Uterus (tissue), 4 donors: ENCODE results near the gene FYCO1. TPM values are rescaled to one million over a fixed set of nuclear protein-coding genes. Genes with fewer than 3 reads are reported as not detected.

Experiments used
- DNase-seq, 2 donors: peaks; one replicate each; pipeline ENCODE4 v3.0.0-alpha.2; 2019 to 2020
- H3K27ac ChIP-seq, 2 donors: fragments of 200-600 bp; sonication (generic); 1 replicate in 1 of 2; 2 replicates in 1 of 2; pipeline ENCODE4 v1.5.1; 2016 to 2018
- H3K27me3 ChIP-seq, 2 donors: fragments of 200-600 bp; sonication (generic); one replicate each; pipeline ENCODE4 v1.5.1; 2018 to 2019; ENCODE audit warnings: control low read depth in 1 of 2
- H3K36me3 ChIP-seq, 2 donors: fragments of 200-600 bp; sonication (generic); one replicate each; pipeline ENCODE4 v1.5.1; 2019; ENCODE audit warnings: control low read depth in 1 of 2
- H3K4me1 ChIP-seq, 2 donors: fragments of 200-600 bp; sonication (generic); one replicate each; pipeline ENCODE4 v1.5.1; 2018 to 2019; ENCODE audit warnings: control low read depth in 1 of 2
- H3K4me3 ChIP-seq, 2 donors: fragments of 200-600 bp; sonication (generic); 1 replicate in 1 of 2; 2 replicates in 1 of 2; pipeline ENCODE4 v1.5.1; 2018 to 2019; ENCODE audit warnings: mild to moderate bottlenecking in 1 of 2
- H3K9me3 ChIP-seq, 2 donors: fragments of 200-600 bp; sonication (generic); one replicate each; pipeline ENCODE4 v1.5.1; 2019; ENCODE audit warnings: control low read depth in 1 of 2
- CTCF ChIP-seq, 4 experiments: fragments of 200-600 bp in 2 of 4; fragments of 450-650 bp in 2 of 4; sonication (generic) in 2 of 4; IDR thresholded peaks; one replicate each; pipeline ENCODE4 v1.5.1; 2016 to 2019; ENCODE audit warnings: antibody characterized with exemption in 4 of 4, mild to moderate bottlenecking in 2 of 4, moderate library complexity in 1 of 4
- POLR2A ChIP-seq, 2 donors: fragments of 450-650 bp; IDR thresholded peaks; one replicate each; pipeline ENCODE4 v1.6.1; 2016; ENCODE audit warnings: antibody characterized with exemption in 2 of 2, mild to moderate bottlenecking in 1 of 2, moderate library complexity in 1 of 2
- intact Hi-C: fragments of 100-400 bp; cut with DNase I; formaldehyde crosslinking; loops from one replicate; pipeline ENCODE4 v1.15.1; 2023; ENCODE audit warnings: low total_unique reads
- total RNA-seq, 4 donors: library from RNA; depleted of rRNA in 3 of 4; stranded (reverse); fragments of >200 nt in 3 of 4; gene quantifications; one replicate each; pipeline versions ENCODE4 v1.1.0 to v1.2.4, GENCODE V29; 2014 to 2023
- donor health status: DM: yes; HTN: yes; CAD: no.

FYCO1 gene
- total RNA-seq, 4 donors from 2014 or later, result 16.5 to 74.4 (median 27.8) TPM

- Histone ChIP-seq H3K27me3 (no peaks in the 10 kb centered on the region), H3K4me3 (no peak overlapping the region), H3K27ac (peak overlapping the region; percentile 72 to 96), H3K9me3 (no peaks in the 10 kb centered on the region), H3K4me1 (peaks cover 43 to 48% of the 10 kb centered on the region in 2 donors), H3K36me3 (no peaks in the 10 kb centered on the region)
- DNase-seq, result peak in 1 of 2 donors; percentile 57
- intact Hi-C loops, result no loop called here
- no peak for TF ChIP-seq POLR2A (IDR thresholded peaks at IDR 0.05)
- no peak for TF ChIP-seq CTCF (IDR thresholded peaks at IDR 0.05)
Observed at GRCh38 chr3:45984331-45985312, 11.0 kb downstream of the FYCO1 start.

- Histone ChIP-seq H3K4me3 (no peak overlapping the region), H3K27ac (peak overlapping the region; percentile 72 to 96), H3K4me1 (peaks cover 36 to 40% of the 10 kb centered on the region in 2 donors), H3K36me3 (no peaks in the 10 kb centered on the region), H3K9me3 (no peaks in the 10 kb centered on the region), H3K27me3 (no peaks in the 10 kb centered on the region)
- intact Hi-C loops, result no loop called here
- TF ChIP-seq POLR2A (IDR thresholded peaks at IDR 0.05) (no peak), CTCF (IDR thresholded peaks at IDR 0.05) (no peak)
- DNase-seq, result no peak
Observed at GRCh38 chr3:45983770-45984169, 11.9 kb downstream of the FYCO1 start.

- intact Hi-C loops, result no loop called here
- no peaks in the 10 kb centered on the region for H3K9me3 ChIP-seq
- H3K27ac ChIP-seq, result peak overlapping the region; percentile 10 to 34
- TF ChIP-seq POLR2A (IDR thresholded peaks at IDR 0.05), result no peak
- no peak for TF ChIP-seq CTCF (IDR thresholded peaks at IDR 0.05)
- H3K4me3 ChIP-seq, result no peak overlapping the region
- no peaks in the 10 kb centered on the region for H3K27me3 ChIP-seq
- H3K36me3 ChIP-seq, result no peaks in the 10 kb centered on the region
- H3K4me1 ChIP-seq, result peaks cover 27 to 33% of the 10 kb centered on the region in 2 donors
- DNase-seq, result no peak
Observed at GRCh38 chr3:45981346-45982074, 14.1 kb downstream of the FYCO1 start.

GRCh38 chr3:45980819-45981218 is 14.8 kb downstream of the FYCO1 start:
- no peaks in the 10 kb centered on the region for H3K9me3 ChIP-seq
- DNase-seq, result no peak
- H3K4me1 ChIP-seq, result peaks cover 20 to 29% of the 10 kb centered on the region in 2 donors
- TF ChIP-seq CTCF (IDR thresholded peaks at IDR 0.05) (no peak), POLR2A (IDR thresholded peaks at IDR 0.05) (no peak)
- H3K27me3 ChIP-seq, result no peaks in the 10 kb centered on the region
- H3K36me3 ChIP-seq, result no peaks in the 10 kb centered on the region
- intact Hi-C loops, result no loop called here
- H3K4me3 ChIP-seq, result no peak overlapping the region
- peak overlapping the region; percentile 10 to 82 for H3K27ac ChIP-seq
